GM12872 (cell line): ENCODE data around the gene INPP5A.

Experiments used
- TF ChIP-seq, protein P1 (sequence below): IDR thresholded peaks from 3 replicates; pipeline ENCODE4 v1.5.1; 2011; ENCODE audit warnings: low read depth, mild to moderate bottlenecking, low read length, moderate library complexity; ENCODE audit not compliant: insufficient read depth

INPP5A gene

DNA sequence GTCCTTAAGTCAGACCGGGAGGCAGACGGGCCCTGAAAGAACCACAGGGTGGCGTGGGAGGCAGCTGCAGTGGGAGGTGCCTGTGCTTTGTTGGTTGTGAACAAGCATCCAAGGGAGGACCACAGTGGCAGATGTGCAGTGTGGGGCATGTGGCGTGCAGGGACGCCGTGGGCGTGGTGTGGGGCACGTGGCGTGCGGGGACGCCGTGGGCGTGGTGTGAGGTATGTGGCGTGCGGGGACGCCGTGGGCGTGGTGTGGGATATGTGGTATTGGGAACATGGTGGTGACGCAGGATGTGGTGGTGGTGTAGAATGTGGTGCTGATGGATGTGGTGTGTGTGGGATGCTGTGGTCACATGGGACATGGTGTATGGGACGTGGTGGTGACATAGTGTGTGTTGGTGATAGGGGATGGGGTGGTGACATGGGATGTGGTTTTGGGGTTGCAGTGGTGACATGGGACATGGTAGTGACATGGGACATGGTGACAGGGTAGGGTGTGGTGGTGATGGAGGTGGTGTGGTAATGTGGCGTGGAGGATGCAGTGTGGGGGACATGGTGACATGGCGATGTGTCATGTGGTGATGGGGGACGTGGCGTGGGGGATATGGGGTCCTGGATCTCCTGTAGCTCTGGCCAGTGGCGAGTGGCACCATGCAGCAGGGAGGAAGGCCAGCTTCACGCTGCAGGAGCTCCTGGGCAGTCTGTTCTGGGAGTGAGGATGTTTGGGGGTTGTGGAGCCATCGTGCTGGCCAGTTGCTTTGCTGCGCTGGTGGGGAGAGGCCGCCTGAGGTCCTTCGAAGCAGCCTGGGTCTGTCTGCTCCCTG lies 78.8 kb downstream of the INPP5A start:
- TF ChIP-seq, protein P1, sequence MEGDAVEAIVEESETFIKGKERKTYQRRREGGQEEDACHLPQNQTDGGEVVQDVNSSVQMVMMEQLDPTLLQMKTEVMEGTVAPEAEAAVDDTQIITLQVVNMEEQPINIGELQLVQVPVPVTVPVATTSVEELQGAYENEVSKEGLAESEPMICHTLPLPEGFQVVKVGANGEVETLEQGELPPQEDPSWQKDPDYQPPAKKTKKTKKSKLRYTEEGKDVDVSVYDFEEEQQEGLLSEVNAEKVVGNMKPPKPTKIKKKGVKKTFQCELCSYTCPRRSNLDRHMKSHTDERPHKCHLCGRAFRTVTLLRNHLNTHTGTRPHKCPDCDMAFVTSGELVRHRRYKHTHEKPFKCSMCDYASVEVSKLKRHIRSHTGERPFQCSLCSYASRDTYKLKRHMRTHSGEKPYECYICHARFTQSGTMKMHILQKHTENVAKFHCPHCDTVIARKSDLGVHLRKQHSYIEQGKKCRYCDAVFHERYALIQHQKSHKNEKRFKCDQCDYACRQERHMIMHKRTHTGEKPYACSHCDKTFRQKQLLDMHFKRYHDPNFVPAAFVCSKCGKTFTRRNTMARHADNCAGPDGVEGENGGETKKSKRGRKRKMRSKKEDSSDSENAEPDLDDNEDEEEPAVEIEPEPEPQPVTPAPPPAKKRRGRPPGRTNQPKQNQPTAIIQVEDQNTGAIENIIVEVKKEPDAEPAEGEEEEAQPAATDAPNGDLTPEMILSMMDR: no peak

DNA sequence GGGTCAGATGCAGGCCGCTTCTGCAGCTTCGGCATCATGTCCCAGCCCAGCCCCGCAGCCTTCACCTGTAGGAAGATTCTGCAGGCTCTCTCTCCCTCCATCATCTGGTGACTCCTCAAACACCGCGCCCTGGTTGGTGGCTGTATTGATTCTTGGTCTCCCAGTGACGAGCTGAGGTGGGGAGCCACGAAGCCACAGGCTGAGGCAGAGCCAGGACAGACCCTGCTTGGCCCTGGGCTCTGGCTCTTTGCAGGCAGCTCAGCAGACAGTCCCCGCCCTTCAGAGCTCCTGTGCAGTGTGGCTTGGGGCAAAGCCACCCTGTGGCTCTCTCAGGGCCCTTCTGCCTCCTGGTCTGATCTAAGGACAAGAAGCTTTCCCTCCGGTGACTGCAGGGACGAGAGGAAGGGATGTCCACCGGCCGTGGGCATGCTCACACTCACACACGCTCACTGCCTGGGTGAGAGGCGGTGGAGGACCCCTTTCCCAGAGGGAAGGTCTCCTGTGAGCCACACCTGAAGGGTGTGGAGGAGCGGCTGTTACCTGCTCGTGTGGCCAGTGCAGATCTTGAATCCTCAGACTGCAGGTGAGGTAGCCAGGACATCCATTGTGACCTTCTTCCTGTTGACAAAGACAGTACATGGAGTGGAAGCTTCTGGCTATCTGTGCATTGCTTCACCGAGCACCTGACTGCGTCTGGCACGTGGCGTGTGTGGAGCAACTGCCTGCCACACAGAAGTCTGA lies 79.6 kb downstream of the INPP5A start:
- TF ChIP-seq, protein P1: no peak

DNA sequence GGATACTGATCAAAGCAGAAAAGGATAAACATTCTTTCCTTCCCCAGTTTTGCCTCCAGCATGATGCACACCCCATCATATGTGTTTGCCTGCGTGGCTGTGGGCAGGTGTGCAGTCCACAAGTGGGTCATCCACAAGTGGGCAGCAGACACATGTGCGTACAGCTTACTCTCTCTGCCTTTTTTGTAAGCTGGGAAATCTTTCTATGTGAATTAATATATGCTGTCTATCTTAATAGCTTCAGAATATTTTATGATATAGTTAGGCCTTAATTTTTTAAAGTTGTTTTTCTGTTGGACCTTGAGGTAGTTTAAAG lies 80.1 kb downstream of the INPP5A start:
- TF ChIP-seq, protein P1: no peak

DNA sequence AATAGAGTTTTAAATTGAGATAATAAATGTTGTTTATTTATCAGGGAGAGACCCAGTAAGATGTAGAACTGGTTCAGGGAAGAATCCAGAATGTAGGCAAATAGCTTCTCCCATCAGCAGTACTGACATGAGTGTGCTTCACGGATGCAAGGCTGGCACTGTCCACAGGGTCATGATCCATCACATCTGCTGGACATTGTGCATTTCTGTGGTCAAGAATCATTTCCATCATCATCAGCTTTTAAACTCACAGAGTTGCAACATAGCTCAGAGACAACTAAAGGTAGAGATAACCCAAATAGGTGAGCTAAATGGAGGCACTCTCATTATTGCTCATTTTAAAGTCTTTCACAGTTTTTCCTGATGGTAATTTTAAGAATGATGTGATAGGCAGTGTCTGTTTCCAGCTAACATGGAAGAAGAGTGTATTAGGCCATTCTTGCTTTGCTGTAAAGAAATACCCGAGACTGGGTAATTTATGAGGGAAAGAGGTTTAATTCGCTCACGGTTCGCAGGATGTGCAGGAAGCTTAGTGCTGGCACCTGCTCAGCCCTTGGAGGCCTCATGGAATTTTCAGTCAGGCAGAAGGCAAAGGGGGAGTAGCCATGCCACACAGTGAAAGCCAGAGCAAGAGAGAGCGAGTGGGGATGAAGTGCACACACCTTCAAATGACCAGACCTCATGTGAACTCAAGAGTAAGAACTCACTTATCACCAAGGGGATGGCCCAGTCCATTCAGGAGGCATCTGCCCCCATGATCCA lies 80.8 kb downstream of the INPP5A start:
- TF ChIP-seq, protein P1: no peak

DNA sequence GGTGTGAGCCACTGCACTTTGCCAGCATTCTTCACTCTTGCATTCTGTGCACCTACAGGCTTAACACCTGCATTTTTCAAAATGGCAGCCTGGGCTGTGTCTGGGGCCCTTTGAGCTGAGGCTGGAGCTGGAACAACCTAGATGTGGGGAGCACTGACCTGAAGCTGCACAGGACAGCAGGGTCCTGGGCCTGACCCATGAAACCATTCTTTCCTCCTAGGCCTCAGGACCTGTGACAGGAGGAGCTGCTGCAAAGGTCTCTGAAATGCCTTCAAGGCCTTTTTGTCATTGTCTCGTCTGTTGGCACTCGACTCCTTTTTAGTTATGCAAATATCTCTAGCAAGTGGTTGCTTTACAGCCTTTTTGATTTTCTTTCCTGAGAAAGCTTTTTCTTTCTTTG lies 82.3 kb downstream of the INPP5A start:
- TF ChIP-seq, protein P1: no peak

DNA sequence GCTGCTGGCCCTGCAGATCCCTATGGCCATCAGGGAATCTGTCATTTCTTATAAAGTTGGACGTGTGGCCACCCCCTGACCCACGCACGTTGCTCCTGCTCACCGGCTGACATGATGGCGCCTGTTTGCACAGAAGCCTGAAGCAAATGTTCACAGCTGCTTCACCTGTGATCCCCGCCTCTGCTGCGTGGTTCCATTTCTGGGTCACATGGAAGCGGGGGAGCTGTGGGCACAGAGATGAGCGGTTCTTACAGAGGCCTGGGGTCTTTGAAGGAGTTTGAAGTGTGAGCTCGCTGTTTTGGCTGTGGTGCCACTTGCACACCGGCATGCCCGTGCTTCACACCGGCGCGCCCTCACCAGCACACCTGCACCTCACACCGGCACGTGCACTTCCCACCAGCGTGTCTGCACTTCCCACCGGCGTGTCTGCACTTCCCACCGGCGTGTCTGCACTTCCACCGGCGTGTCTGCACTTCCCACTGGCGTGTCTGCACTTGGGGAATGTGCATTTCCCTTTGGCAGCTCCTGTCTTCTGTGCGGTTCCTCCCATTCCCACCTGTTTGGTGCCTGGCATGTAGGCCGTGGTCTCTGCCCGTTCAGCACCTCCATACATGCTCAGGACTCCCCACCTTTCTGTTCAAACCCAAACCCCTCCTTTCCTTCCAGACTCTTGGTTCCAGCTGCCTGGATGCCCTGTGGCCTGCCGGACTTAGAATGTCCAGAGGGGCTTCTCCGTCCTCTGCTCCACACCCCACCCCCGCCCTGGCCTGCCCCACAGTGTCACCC lies 86.7 kb downstream of the INPP5A start:
- TF ChIP-seq, protein P1: no peak
